ENCODE results near the gene ZCCHC17. TPM values are rescaled to one million over a fixed set of nuclear protein-coding genes. Genes with fewer than 3 reads are reported as not detected.

Gene ZCCHC17
- polyA plus RNA-seq, 3 donors from 2014 or later, result 72.0 to 133 (median 74.1) TPM

- H3K27me3 Mint-ChIP-seq (ENCODE audit: low read depth in 3 of 3), result peaks cover 0 to 3% (median 3%) of the 10 kb centered on the region in 3 donors
- no peaks in the 10 kb centered on the region for H3K36me3 Mint-ChIP-seq
- H3K27ac Mint-ChIP-seq, result peak overlapping the region in 1 of 6 donors; percentile 3
- no peak overlapping the region for H3K4me3 Mint-ChIP-seq
- no peaks in the 10 kb centered on the region for H3K9me3 Mint-ChIP-seq
- no peak for DNase-seq
- H3K4me1 Mint-ChIP-seq, result peaks cover 16 to 20% of the 10 kb centered on the region in 2 donors
Observed at GRCh38 chr1:31397360-31398095, 100.7 kb downstream of the ZCCHC17 start.

- Mint-ChIP-seq H3K4me3 (no peak overlapping the region), H3K36me3 (no peaks in the 10 kb centered on the region), H3K27me3 (ENCODE audit: low read depth in 3 of 3) (peaks cover 0 to 3% (median 3%) of the 10 kb centered on the region in 3 donors), H3K9me3 (no peaks in the 10 kb centered on the region), H3K27ac (no peak overlapping the region), H3K4me1 (peaks cover 16 to 20% of the 10 kb centered on the region in 2 donors)
- DNase-seq, result no peak
Observed at GRCh38 chr1:31398246-31398645, 101.4 kb downstream of the ZCCHC17 start.

- Mint-ChIP-seq H3K27ac (no peak overlapping the region), H3K27me3 (ENCODE audit: low read depth in 3 of 3) (peaks cover 0 to 5% (median 3%) of the 10 kb centered on the region in 3 donors), H3K4me1 (peaks cover 8 to 13% of the 10 kb centered on the region in 2 donors), H3K9me3 (no peaks in the 10 kb centered on the region), H3K4me3 (no peak overlapping the region), H3K36me3 (peaks cover 0 to under 1% (median 0%) of the 10 kb centered on the region in 3 donors)
- no peak for DNase-seq
Observed at GRCh38 chr1:31399976-31400375, 103.1 kb downstream of the ZCCHC17 start.

DNA sequence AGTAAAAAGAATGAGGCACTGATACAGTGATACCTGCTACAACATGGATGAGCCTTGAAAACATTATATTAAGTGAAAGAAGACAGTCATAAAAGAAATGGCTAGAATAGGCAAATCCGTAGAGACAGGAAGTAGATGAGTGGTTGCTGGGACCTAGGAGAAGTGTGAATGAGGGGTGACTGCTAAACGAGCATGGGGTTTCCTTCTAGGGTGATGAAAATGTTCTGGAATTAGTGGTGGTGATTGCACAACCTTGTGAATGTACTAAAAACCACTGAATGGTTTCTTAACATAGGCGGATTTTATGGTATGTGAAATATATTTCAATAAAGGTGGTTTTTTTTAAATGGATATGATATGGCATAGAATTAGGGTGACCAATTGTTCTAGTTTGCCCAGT is 103.6 kb downstream of the ZCCHC17 start:
- H3K4me3 Mint-ChIP-seq, result no peak overlapping the region
- H3K27ac Mint-ChIP-seq, result no peak overlapping the region
- no peak for DNase-seq
- H3K36me3 Mint-ChIP-seq, result peaks cover 0 to 3% (median 0%) of the 10 kb centered on the region in 3 donors
- peaks cover 5 to 8% of the 10 kb centered on the region in 2 donors for H3K4me1 Mint-ChIP-seq
- no peaks in the 10 kb centered on the region for H3K9me3 Mint-ChIP-seq
- H3K27me3 Mint-ChIP-seq (ENCODE audit: low read depth in 3 of 3), result peaks cover 0 to 7% (median 3%) of the 10 kb centered on the region in 3 donors

GRCh38 chr1:31401241-31401640 is 104.4 kb downstream of the ZCCHC17 start:
- H3K36me3 Mint-ChIP-seq, result peaks cover 0 to 3% (median 0%) of the 10 kb centered on the region in 3 donors

GRCh38 chr1:31405578-31406245 is 108.9 kb downstream of the ZCCHC17 start:
- H3K9me3 Mint-ChIP-seq, result no peaks in the 10 kb centered on the region
- H3K36me3 Mint-ChIP-seq, result peaks cover 0 to 3% (median 0%) of the 10 kb centered on the region in 3 donors
- H3K4me3 Mint-ChIP-seq, result no peak overlapping the region
- peaks cover under 1 to 13% (median 4%) of the 10 kb centered on the region in 3 donors for H3K27me3 Mint-ChIP-seq (ENCODE audit: low read depth in 3 of 3)
- no peak overlapping the region for H3K27ac Mint-ChIP-seq
- DNase-seq, result no peak
- no peaks in the 10 kb centered on the region for H3K4me1 Mint-ChIP-seq

More at GRCh38 chr1:31401241-31401640, 104.4 kb downstream of the ZCCHC17 start:
- DNase-seq, result no peak
- no peak overlapping the region for H3K27ac Mint-ChIP-seq
- H3K27me3 Mint-ChIP-seq (ENCODE audit: low read depth in 3 of 3), result peaks cover 0 to 7% (median 4%) of the 10 kb centered on the region in 3 donors
- no peak overlapping the region for H3K4me3 Mint-ChIP-seq
- no peaks in the 10 kb centered on the region for H3K9me3 Mint-ChIP-seq
- H3K4me1 Mint-ChIP-seq, result peaks cover 4 to 5% of the 10 kb centered on the region in 2 donors

GRCh38 chr1:31407029-31407626 is 110.3 kb downstream of the ZCCHC17 start:
- H3K36me3 Mint-ChIP-seq, result peaks cover 0 to 3% (median under 1%) of the 10 kb centered on the region in 3 donors
- no peaks in the 10 kb centered on the region for H3K9me3 Mint-ChIP-seq
- peaks cover 5 to 16% (median 11%) of the 10 kb centered on the region in 3 donors for H3K27me3 Mint-ChIP-seq (ENCODE audit: low read depth in 3 of 3)
- no peak overlapping the region for H3K4me3 Mint-ChIP-seq
- peaks cover 0 to 1% of the 10 kb centered on the region in 2 donors for H3K4me1 Mint-ChIP-seq
- no peak overlapping the region for H3K27ac Mint-ChIP-seq
- DNase-seq, result no peak

GRCh38 chr1:31408788-31409318 is 112.0 kb downstream of the ZCCHC17 start:
- Mint-ChIP-seq H3K9me3 (peaks cover 0 to 1% (median 0%) of the 10 kb centered on the region in 6 donors), H3K27me3 (ENCODE audit: low read depth in 3 of 3) (peaks cover 11 to 20% (median 12%) of the 10 kb centered on the region in 3 donors), H3K4me3 (no peak overlapping the region), H3K4me1 (peaks cover 5 to 11% of the 10 kb centered on the region in 2 donors), H3K36me3 (peaks cover 3 to 7% (median 3%) of the 10 kb centered on the region in 3 donors), H3K27ac (no peak overlapping the region)
- DNase-seq, result no peak

DNA sequence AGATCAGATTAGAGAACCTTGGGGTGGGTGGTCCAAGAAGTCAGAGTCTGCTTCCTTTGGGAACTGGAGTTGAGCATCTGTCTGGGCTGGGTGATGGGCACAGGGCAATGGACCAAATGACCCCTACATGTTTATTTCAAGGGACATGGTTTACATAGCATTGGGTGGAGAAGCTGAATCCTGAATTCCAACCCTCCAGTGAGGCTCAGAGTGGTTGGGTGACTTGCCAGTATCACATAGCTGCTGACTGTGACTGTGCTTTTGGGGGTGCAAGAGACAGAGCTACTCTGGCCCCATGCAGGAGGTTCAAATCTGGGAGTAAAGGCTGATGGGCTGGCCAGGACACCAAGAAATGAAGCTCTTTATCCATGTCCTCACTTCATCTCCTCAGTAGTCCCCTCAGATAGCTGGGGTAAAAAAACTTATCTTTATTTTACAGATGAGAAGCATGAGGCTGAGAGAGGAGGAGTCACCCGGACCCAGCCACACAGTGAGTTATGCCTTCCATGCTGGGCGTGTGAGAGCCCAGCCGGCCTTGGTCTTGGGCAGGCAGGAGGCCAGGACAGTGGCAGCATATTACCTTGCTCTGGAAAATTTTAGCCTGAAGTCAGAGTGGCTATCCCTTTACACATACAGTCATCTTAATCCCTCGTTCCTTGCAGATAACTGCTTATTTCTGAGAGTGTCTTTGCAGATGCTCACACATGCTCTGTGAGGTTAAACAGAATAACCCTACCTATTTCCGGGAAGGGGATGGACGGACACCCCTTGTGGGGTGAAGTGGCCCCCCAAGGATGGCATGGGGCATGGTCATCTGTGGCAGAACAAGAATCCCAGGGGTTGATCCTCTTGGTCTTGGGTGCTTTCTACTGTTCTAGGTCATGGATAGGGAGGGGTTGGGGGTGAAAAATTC is 113.4 kb downstream of the ZCCHC17 start:
- H3K4me1 Mint-ChIP-seq, result peaks cover 6 to 15% of the 10 kb centered on the region in 2 donors
- no peak overlapping the region for H3K4me3 Mint-ChIP-seq
- no peak overlapping the region for H3K27ac Mint-ChIP-seq
- peaks cover 11 to 16% (median 12%) of the 10 kb centered on the region in 3 donors for H3K27me3 Mint-ChIP-seq (ENCODE audit: low read depth in 3 of 3)
- DNase-seq, result no peak
- peaks cover 0 to 7% (median 3%) of the 10 kb centered on the region in 3 donors for H3K36me3 Mint-ChIP-seq
- H3K9me3 Mint-ChIP-seq, result peaks cover 0 to 1% (median 0%) of the 10 kb centered on the region in 6 donors

GRCh38 chr1:31410871-31411270 is 114.0 kb downstream of the ZCCHC17 start:
- Mint-ChIP-seq H3K36me3 (peaks cover 0 to 7% (median 3%) of the 10 kb centered on the region in 3 donors), H3K27me3 (ENCODE audit: low read depth in 3 of 3) (peaks cover 9 to 16% (median 12%) of the 10 kb centered on the region in 3 donors), H3K27ac (no peak overlapping the region), H3K4me1 (peaks cover 6 to 15% of the 10 kb centered on the region in 2 donors), H3K9me3 (peaks cover 0 to 1% (median 0%) of the 10 kb centered on the region in 6 donors), H3K4me3 (peak overlapping the region in 1 of 5 donors; percentile 3)
- DNase-seq, result no peak

GRCh38 chr1:31412205-31412604 is 115.4 kb downstream of the ZCCHC17 start:
- Mint-ChIP-seq H3K36me3 (peaks cover 0 to 7% (median 3%) of the 10 kb centered on the region in 3 donors), H3K27ac (no peak overlapping the region), H3K27me3 (ENCODE audit: low read depth in 3 of 3) (peaks cover 12 to 16% (median 12%) of the 10 kb centered on the region in 3 donors), H3K4me1 (peaks cover 6 to 15% of the 10 kb centered on the region in 2 donors), H3K9me3 (peaks cover 0 to 1% (median 0%) of the 10 kb centered on the region in 6 donors), H3K4me3 (peak overlapping the region; percentile 65 to 83 (median 76))
- no peak for DNase-seq

DNA sequence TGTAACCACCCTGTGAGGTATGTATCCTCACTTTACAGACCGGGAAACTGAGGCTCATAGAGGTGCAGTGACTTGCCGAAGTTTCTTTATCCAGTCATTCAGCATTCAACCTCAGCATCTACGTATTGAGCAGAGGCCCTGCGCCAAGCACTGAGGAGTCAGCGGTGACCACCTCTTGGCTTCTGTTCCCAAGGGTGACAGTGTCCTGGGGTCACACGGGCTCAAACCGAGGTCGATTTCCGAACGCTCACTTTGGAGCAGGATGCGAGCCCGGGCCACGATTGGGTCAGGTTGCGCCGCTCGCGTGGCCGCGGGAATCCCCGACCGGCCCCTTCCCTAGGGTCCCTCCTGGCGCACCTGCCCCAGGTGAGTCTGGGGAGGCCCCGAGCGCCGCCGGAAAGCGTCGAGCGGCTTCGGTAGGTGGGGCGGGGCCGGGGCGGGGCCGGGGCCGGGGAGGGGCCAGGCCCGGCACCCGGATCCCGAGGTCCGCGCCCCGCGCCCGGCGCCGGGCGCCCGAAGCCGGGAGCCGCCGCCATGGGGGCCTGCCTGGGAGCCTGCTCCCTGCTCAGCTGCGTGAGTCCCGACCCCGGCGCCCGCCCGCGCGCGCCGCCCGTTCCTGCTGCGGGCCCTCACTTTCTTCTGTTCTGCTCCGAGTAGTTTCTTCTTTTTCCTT is 116.0 kb downstream of the ZCCHC17 start, which contains the start of gene SERINC2:
Gene SERINC2 (plus strand): TSS at position 482 of the 673 bp plus-strand sequence. CDS start 53 bp downstream, at position 535.
- peaks cover 14 to 16% (median 16%) of the 10 kb centered on the region in 3 donors for H3K27me3 Mint-ChIP-seq (ENCODE audit: low read depth in 3 of 3)
- peaks cover 0 to 1% (median 0%) of the 10 kb centered on the region in 6 donors for H3K9me3 Mint-ChIP-seq
- H3K4me3 Mint-ChIP-seq, result peak within 1 kb of the TSS; percentile 82 to 97 (median 90)
- H3K36me3 Mint-ChIP-seq, result peaks cover 0 to 7% (median 3%) of the 10 kb centered on the region in 3 donors
- DNase-seq, result no peak
- H3K4me1 Mint-ChIP-seq, result peaks cover 6 to 15% of the 10 kb centered on the region in 2 donors
- H3K27ac Mint-ChIP-seq, result peak within 1 kb of the TSS in 2 of 6 donors; percentile 55 to 74

Data from immature natural killer cell (primary cell).